GM18498 (cell line): ENCODE data around the gene TLCD3A.
"Not testable (repeated sequence)": the region's sequence is repeated elsewhere in the genome, so short reads cannot be mapped to it uniquely, and the experiment has no call there.

ENCODE experiments used
- ATAC-seq: cut with Tn5 transposase; IDR thresholded peaks from one replicate; pipeline ENCODE4 v1.9.1; 2021; ENCODE audit warnings: mild to moderate bottlenecking, moderate library complexity; ENCODE audit not compliant: unreplicated experiment

Gene TLCD3A

DNA sequence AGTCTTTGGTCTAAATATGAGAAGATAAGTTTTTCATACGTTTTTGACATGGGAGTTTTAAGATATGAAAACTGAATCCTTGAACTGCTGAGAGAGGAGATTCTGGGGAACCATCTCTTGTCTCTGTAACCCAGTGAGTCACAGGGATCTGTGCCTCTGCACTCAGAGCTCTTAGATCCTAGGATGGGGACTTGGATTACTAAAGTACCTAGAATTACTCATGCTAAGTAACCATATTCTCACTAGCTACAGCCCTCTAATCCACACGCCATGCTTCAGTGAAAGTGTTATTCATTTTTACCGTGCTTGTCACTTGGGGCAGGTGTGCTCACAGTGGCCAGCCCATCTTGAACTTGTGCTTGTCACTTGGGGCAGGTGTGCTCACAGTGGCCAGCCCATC is 51.7 kb downstream of the TLCD3A start:
- ATAC-seq: no peak

DNA sequence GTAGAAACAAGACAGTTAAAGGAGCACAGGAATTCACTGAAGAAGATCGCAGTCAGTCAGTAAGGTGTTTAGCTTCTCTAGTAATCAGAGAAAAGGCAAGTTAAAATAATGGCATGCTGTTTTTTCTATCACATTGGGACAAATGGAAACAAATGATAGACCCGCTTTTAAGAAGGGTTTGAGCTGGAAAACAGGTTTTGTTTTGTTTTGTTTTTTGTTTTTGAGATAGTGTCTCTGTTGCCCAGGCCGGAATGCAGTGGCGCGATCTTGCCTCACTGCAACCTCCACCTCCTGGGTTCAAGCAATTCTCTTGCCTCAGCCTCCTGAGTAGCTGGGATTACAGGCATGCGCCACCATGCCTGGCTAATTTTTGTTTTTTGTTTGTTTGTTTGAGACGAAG is 53.5 kb downstream of the TLCD3A start:
- not testable (repeated sequence) for ATAC-seq

DNA sequence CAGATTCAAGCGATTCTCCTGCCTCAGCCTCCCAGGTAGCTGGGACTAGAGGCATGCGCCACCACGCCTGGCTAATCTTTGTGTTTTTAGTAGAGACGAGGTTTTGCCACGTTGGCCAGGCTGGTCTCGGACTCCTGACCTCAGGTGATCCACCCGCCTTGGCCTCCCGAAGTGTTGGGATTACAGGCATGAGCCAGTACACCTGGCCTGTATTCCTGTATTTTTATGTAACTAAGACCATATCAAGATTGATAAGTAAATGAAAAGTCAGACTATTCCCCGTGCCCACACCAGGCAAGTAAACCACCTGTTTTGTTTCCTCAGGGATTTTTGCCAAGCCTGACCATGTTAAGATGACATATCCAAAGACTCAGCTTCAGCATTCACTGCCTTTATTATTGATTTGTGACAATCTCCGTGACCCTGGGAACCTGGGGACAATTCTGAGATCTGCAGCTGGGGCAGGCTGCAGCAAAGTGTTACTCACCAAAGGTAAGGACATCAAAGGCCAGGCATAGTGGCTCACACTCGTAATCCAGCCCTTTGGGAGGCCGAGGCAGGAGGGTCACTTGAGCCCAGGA is 55.3 kb downstream of the TLCD3A start:
- no peak for ATAC-seq

- no peak for ATAC-seq
Measured at GRCh38 chr17:788551-788950, 56.2 kb downstream of the TLCD3A start.

DNA sequence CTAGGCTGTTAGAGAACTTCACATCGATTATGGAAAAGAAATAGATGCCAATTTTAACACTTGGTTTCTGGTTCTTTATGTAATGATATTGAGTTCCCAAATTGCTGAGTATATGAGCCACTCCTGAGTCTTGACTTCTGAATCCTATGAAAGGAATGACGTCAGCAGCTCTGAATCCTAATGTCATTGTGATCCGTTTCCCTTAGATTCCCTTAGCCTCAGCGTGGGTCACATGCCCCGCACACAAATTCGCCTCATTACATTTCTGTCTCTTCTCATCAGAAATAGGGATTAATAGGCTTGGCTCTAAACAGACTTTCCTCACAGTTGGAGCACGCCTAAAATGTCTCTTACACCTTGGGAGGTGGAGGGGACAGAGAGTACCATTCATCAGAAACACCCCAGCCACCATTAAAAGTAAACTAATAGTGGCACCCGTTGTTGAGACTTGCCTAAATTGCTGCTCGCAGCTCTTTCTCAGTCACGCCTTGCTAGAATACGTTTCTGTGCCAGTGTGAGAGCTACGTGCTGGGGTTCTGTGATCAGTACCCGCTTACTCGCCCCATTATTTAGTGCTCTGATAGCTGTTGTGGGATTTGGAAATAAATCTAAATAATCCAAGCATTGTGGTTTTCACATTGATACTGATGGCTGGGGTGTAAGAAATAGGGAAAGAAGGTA is 56.9 kb downstream of the TLCD3A start:
- no peak for ATAC-seq

GRCh38 chr17:789931-790873 is 57.8 kb downstream of the TLCD3A start:
- not testable (repeated sequence) for ATAC-seq

GRCh38 chr17:790874-791247 is 58.5 kb downstream of the TLCD3A start:
- not testable (repeated sequence) for ATAC-seq

- no peak for ATAC-seq
Measured at GRCh38 chr17:791829-792228, 59.4 kb downstream of the TLCD3A start.

DNA sequence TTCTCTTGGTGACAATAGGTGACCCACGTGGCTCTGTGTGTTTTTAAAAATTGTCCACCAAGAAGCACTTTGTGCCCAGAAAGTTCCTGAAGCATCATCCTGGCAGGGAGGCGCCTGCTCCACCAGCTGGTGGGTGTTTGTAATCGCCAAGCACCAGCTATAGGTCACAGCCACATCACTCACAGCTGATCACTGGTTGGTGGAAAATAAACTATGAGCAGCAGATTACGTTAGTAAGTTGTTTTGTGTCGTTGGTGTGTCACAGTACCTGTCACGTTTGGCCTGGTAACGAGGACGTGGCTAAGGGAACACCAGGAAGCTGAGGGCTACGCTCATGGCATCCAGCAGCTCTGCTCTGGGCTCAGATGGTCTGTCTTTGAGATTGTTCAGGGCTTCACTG is 59.9 kb downstream of the TLCD3A start:
- ATAC-seq: no peak
